ENCODE measurements around the gene AMOT.

Gene AMOT

GRCh38 chrX:112738347-112739033 lies 102.1 kb downstream of the AMOT start:
- H3K4me1 ChIP-seq (ENCODE audit: control insufficient read depth, insufficient read depth, low read length, unreplicated experiment), result no peaks in the 10 kb centered on the region
- H3K36me3 ChIP-seq (ENCODE audit: insufficient read depth, low read length), result no peaks in the 10 kb centered on the region
- no peak overlapping the region for H3K4me3 ChIP-seq (ENCODE audit: low read depth, low read length)
- no peaks in the 10 kb centered on the region for H3K27me3 ChIP-seq (ENCODE audit: insufficient read depth, low read length)
- H3K27ac ChIP-seq (ENCODE audit: low read depth, low read length), result no peak overlapping the region
- no peak overlapping the region for H2AFZ ChIP-seq (ENCODE audit: low read length, unreplicated experiment)
- no peaks in the 10 kb centered on the region for H3K79me2 ChIP-seq (ENCODE audit: control insufficient read depth, insufficient read depth, low read length, unreplicated experiment)

DNA sequence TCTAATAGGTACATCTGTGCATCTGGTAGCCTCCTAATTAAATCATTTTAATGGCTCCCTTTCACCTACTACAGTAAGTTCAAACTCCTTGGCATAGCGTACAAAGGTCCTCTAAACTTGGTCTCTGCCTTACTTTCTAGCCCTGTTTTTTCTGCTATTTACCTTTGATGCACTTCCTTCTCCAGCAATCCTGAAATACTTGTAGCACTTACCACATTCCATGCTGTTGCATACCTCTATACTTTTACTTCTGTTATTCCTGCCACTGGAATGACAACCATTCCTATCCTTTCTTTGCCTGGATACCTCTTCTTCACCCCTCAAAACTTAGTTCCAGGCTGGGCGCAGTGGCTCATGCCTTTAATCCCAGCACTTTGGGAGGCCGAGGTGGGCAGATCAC lies 104.3 kb downstream of the AMOT start:
- no peaks in the 10 kb centered on the region for H3K4me1 ChIP-seq (ENCODE audit: control insufficient read depth, insufficient read depth, low read length, unreplicated experiment)
- no peak overlapping the region for H3K27ac ChIP-seq (ENCODE audit: low read depth, low read length)
- no peak overlapping the region for H2AFZ ChIP-seq (ENCODE audit: low read length, unreplicated experiment)
- no peak overlapping the region for H3K4me3 ChIP-seq (ENCODE audit: low read depth, low read length)
- no peaks in the 10 kb centered on the region for H3K79me2 ChIP-seq (ENCODE audit: control insufficient read depth, insufficient read depth, low read length, unreplicated experiment)
- H3K27me3 ChIP-seq (ENCODE audit: insufficient read depth, low read length), result no peaks in the 10 kb centered on the region
- no peaks in the 10 kb centered on the region for H3K36me3 ChIP-seq (ENCODE audit: insufficient read depth, low read length)

DNA sequence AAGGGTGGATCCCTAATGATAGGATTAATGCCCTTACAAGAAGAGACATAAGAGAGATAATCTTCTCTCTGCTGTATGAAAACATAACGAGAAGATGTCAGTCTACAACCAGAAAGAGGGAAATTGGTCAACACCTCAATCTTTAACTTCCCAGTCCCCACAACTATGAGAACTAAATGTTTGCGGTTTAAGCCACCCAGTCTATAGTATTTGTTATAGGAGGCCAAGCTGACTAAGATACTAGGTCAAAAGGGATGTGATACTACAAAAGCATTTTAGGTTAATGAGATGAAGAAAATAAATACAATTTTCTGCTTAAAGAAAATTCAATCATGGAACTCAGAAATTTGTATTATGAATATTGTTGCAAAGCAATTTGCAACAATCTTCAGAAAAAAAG lies 105.5 kb downstream of the AMOT start:
- Histone ChIP-seq H3K27me3 (ENCODE audit: insufficient read depth, low read length) (no peaks in the 10 kb centered on the region), H3K27ac (ENCODE audit: low read depth, low read length) (no peak overlapping the region), H3K36me3 (ENCODE audit: insufficient read depth, low read length) (no peaks in the 10 kb centered on the region), H3K4me1 (ENCODE audit: control insufficient read depth, insufficient read depth, low read length, unreplicated experiment) (no peaks in the 10 kb centered on the region), H3K4me3 (ENCODE audit: low read depth, low read length) (no peak overlapping the region), H3K79me2 (ENCODE audit: control insufficient read depth, insufficient read depth, low read length, unreplicated experiment) (no peaks in the 10 kb centered on the region), H2AFZ (ENCODE audit: low read length, unreplicated experiment) (no peak overlapping the region)

DNA sequence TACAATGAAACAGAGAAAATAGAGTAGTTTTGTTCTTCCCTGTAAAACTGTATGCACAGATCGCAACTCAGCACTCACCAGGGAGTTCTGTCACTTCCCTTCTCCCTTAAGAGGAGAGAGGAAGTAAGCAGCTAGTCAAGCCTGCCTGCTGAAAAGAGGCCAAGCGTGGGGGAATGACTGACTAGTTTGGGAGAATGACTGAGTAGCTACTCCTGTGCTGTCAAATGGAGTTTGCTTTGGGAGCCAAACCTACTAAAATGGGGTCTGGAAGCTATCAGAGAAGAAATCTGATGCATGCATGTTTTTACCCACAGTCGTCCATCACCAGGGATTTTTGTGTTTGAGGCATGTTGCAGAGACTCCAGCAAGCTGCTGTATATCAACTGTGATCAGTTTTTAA lies 106.3 kb downstream of the AMOT start:
- Histone ChIP-seq H3K4me1 (ENCODE audit: control insufficient read depth, insufficient read depth, low read length, unreplicated experiment) (no peaks in the 10 kb centered on the region), H3K36me3 (ENCODE audit: insufficient read depth, low read length) (no peaks in the 10 kb centered on the region), H3K27ac (ENCODE audit: low read depth, low read length) (no peak overlapping the region), H3K27me3 (ENCODE audit: insufficient read depth, low read length) (no peaks in the 10 kb centered on the region), H3K79me2 (ENCODE audit: control insufficient read depth, insufficient read depth, low read length, unreplicated experiment) (no peaks in the 10 kb centered on the region), H2AFZ (ENCODE audit: low read length, unreplicated experiment) (no peak overlapping the region), H3K4me3 (ENCODE audit: low read depth, low read length) (no peak overlapping the region)

DNA sequence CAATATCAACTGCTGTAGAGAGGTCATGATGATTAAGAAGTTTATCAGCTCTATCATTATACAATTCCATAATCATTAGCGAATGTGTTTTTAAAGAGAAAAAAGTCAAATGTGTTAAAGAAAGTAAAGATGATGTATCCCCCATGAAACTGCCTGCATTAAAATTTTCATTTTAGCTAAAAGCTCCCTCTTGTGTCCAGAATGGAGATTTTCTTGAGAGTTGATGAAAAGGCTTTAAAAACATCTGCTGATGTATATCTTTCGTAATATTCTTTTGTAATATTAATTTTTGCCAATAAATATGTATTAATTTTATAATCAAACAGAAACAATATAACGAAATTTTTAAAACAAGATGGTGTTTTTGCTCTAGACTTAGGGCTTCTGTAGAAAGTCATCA lies 108.8 kb downstream of the AMOT start:
- H3K27ac ChIP-seq (ENCODE audit: low read depth, low read length), result no peak overlapping the region
- H3K27me3 ChIP-seq (ENCODE audit: insufficient read depth, low read length), result no peaks in the 10 kb centered on the region
- no peaks in the 10 kb centered on the region for H3K4me1 ChIP-seq (ENCODE audit: control insufficient read depth, insufficient read depth, low read length, unreplicated experiment)

More for the DNA sequence above, 108.8 kb downstream of the AMOT start:
- H2AFZ ChIP-seq (ENCODE audit: low read length, unreplicated experiment), result no peak overlapping the region
- H3K79me2 ChIP-seq (ENCODE audit: control insufficient read depth, insufficient read depth, low read length, unreplicated experiment), result no peaks in the 10 kb centered on the region
- no peak overlapping the region for H3K4me3 ChIP-seq (ENCODE audit: low read depth, low read length)
- no peaks in the 10 kb centered on the region for H3K36me3 ChIP-seq (ENCODE audit: insufficient read depth, low read length)

Measured in ACC112 (cell line).